ES-I3 (cell line): ENCODE data around the gene UMOD.
"Not testable (repeated sequence)": the region's sequence is repeated elsewhere in the genome, so short reads cannot be mapped to it uniquely, and the experiment has no call there.

Source experiments
- H3K36me3 ChIP-seq: 2 replicates; pipeline ENCODE4 v1.6.1; 2013; ENCODE audit warnings: mild to moderate bottlenecking, low read length, control low read depth, moderate library complexity; ENCODE audit not compliant: insufficient read depth
- H3K4me1 ChIP-seq: 2 replicates; pipeline ENCODE4 v1.6.1; 2013; ENCODE audit warnings: mild to moderate bottlenecking, control low read depth, low read length; ENCODE audit not compliant: insufficient read depth
- H3K9ac ChIP-seq: 2 replicates; pipeline ENCODE4 v1.6.1; 2013; ENCODE audit warnings: low read depth, mild to moderate bottlenecking, low read length, moderate library complexity
- H3K9me3 ChIP-seq: 2 replicates; pipeline ENCODE4 v1.6.1; 2013; ENCODE audit warnings: mild to moderate bottlenecking, low read length, moderate library complexity; ENCODE audit not compliant: control insufficient read depth, insufficient read depth

The UMOD gene

DNA sequence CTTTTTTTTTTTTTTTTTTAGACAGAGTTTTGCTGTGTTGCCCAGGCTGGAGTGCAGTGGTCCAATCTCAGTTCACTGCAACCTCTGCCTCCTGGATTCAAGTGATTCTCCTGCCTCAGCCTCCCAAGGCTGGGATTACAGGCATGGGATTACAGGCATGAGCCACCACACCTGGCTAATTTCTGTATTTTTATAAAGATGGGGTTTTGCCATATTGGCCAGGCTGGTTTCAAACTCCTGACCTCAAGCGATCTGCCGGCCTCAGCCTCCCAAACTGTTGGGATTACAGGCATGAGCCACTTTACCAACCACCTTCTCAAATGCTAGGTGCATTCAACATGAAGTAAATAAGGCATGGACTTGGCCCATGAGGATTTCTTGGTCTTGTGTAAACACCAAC lies 31.5 kb downstream of the UMOD start:
- not testable (repeated sequence) for H3K4me1 ChIP-seq, H3K36me3 ChIP-seq, H3K9ac ChIP-seq, H3K9me3 ChIP-seq

DNA sequence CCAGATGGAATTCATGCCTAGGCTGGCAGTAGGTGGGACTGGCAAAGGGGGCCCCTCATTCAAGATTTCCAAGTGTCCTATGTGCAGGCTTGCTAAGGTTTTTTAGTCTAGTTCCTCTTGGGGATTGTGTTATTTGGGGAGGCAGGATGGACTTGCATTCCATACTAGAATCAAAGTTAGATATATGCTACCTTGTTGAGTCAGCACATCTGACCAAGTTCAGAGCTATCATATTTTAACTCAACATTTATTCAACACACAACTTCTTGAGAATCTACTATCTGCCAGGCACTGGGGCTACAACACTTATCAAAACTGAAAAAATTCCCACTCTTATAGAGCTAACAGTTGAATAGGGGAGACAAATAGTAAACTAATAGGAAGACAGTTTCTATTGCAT lies 31.9 kb downstream of the UMOD start:
- no peaks in the 10 kb centered on the region for H3K9me3 ChIP-seq
- no peaks in the 10 kb centered on the region for H3K4me1 ChIP-seq
- H3K9ac ChIP-seq, result no peak overlapping the region
- no peaks in the 10 kb centered on the region for H3K36me3 ChIP-seq

DNA sequence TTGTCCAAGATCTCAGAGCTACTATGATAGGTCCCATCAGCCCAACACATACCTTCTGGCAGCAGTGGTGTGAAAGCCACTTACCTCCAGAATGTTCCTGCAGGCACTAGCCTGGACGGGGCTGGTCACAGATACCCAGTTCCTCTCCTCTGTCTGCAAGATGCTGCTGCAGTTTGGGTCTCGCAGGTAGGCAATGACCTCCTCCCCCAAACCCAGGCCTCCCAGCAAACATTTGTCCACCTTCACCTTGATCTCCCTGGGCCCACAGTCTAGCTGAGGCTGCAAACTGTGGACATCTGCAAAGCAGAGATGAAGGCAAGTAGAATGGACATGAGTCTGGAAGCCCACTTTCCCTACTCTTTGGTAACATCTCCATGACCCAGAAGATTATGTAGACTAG lies 32.3 kb downstream of the UMOD start:
- no peaks in the 10 kb centered on the region for H3K9me3 ChIP-seq
- H3K36me3 ChIP-seq, result no peaks in the 10 kb centered on the region
- no peak overlapping the region for H3K9ac ChIP-seq
- H3K4me1 ChIP-seq, result no peaks in the 10 kb centered on the region

DNA sequence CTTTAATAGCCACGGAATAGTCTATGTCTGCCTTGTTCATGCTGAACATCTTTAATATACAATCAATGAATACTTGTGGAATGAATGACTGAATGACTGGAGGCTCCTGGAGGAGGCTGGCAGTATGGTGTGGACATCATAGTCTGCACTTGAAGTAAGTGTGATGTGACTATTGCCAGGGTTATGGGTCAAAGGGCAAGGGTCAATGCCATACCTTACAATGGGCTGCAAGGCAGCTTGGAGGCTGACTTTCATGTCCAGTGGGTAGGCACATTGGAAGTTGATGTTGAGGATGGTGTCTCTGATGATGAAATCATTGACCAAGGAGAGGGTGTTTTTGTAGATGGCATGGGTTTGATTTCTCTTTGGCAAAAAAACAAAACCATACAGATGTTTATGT lies 33.1 kb downstream of the UMOD start:
- Histone ChIP-seq H3K36me3 (no peaks in the 10 kb centered on the region), H3K9ac (no peak overlapping the region), H3K9me3 (no peaks in the 10 kb centered on the region), H3K4me1 (no peaks in the 10 kb centered on the region)

DNA sequence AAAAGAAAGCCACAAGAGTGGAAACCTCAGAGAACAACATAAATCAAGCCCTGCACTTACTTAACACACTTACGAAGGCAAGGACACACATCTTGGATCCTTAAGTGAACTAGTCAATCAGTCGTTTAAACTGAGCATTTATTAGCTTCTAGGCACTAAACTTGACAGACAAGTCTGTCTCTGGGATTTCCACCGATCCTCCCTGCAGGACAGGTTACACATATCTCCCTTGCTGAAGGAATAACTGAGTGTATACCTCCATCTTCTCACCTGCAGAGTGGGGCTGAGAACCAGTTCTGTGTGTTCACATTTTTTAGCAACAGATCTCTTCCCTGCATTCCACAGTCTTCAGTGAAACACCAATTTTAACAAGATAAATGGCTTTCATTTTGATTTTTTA lies 34.1 kb downstream of the UMOD start:
- Histone ChIP-seq H3K9me3 (no peaks in the 10 kb centered on the region), H3K9ac (no peak overlapping the region), H3K4me1 (no peaks in the 10 kb centered on the region), H3K36me3 (no peaks in the 10 kb centered on the region)

DNA sequence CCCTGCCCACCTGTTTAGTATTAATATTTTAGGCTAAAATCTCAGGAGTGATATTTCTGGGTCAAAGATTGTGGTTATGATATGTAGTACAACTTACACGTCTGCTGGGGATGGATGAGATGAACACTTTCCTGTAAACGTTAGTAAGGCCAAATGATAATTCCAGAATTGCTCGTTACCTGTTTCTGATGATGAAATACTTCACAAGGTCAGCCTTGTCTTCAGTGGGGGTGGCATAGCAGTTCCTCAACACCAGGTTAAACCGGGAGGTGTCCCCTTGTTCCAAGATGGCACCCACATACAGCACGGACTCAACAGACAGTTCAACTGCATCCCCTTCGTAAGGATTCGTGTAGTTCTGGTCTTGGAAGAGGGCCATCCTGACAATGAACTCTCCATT lies 34.5 kb downstream of the UMOD start:
- H3K36me3 ChIP-seq, result no peaks in the 10 kb centered on the region
- no peaks in the 10 kb centered on the region for H3K4me1 ChIP-seq
- H3K9ac ChIP-seq, result no peak overlapping the region
- no peaks in the 10 kb centered on the region for H3K9me3 ChIP-seq

DNA sequence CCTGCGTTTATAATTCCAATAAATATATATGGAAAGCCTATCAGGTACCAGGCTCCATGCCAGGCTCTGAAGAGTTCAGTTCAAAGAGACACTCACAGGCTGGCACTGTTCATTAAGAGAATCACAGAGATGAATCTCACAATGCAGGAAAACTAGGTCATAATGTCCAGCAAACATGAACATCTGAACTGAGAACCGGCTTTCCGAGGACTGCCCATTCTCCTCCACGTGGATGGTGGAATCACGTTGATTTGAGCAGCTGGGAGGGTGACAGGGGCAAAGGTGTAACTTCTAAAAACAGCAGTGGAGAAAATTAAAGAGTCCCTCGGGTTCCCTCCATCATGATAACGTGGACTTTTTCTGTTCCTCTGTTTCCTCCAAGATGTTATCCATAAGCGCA lies 35.4 kb downstream of the UMOD start:
- Histone ChIP-seq H3K9me3 (no peaks in the 10 kb centered on the region), H3K36me3 (no peaks in the 10 kb centered on the region), H3K9ac (no peak overlapping the region), H3K4me1 (no peaks in the 10 kb centered on the region)

DNA sequence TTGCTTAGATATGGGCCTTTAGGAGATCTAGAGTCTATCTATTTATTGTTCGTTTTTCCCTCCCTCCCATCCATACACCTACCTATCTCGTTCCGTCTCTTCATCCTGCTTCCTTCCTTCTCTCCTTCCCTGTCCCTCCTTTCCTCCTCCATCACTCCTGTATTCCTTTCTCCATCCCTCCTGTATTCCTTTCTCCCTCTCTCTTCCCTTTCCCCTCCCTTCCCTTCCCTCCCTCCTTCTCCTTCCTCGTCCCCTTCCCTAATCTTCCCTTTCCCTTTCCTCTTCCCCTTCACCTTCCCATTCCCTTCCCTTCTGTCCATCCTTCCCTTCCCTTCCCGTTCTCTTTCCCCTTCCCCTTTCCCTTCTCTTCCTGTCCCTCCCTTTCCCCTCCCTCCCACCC lies 35.8 kb downstream of the UMOD start:
- H3K9ac ChIP-seq, result no peak overlapping the region

DNA sequence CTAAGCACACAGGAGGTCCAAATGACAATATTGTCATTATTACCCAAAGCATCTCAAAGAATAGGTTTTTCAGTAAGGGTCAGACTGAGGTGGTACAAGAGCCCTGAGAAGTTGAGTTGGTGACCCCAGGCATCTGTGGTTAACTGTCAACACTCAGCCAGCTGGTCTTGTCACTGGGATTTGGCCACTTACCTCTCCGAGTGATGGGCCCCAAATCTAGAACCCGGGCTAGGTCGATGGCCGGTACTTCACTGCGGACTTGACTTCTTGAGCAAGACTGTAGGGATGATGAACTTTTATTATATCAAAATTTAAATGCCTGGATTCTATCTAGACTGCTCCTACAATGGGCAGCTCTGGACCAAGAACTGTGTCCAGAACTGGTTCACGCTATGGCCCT lies 36.8 kb downstream of the UMOD start:
- no peaks in the 10 kb centered on the region for H3K9me3 ChIP-seq
- no peaks in the 10 kb centered on the region for H3K4me1 ChIP-seq
- H3K9ac ChIP-seq, result no peak overlapping the region
- H3K36me3 ChIP-seq, result no peaks in the 10 kb centered on the region

More for the DNA sequence above, 35.8 kb downstream of the UMOD start:
- Histone ChIP-seq H3K36me3 (no peaks in the 10 kb centered on the region), H3K9me3 (no peaks in the 10 kb centered on the region), H3K4me1 (no peaks in the 10 kb centered on the region)

DNA sequence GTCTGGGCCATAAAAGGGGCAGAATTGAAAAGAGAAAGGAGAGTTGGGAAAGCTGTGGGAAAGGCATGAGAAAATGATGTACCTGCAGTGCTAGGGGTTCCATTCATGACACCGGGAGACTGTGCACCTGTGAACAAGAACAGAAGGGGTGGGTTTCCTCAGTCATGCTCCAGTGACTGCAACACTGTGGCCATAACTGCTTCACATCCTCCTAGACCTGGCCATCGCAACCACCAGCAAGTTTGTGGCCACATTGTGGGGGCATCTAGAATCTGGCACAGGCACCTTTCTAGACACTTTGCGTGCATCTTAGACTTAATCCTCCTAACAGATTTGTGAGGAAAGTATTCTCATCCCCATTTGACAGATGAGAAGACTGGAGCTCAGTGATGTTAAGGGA lies 37.9 kb downstream of the UMOD start:
- Histone ChIP-seq H3K36me3 (no peaks in the 10 kb centered on the region), H3K9me3 (no peaks in the 10 kb centered on the region), H3K9ac (no peak overlapping the region), H3K4me1 (no peaks in the 10 kb centered on the region)

DNA sequence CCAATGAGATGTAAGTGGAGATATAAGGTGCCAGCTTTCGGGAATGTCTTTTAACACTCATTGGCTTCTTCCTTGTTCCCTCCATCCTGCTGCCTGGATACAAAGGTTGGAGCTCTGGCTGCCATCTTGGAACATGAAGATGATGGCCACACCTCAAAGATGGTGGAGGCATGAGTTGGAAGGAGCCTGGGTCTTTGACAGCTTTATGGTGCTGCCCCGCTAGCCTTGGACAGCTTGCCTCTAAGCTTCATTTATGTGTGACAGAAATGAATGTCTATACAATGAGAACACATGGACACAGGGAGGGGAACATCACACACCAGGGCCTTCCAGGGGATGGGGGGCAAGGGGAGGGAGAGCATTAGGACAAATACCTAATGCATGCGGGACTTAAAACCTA lies 38.8 kb downstream of the UMOD start:
- H3K9ac ChIP-seq, result no peak overlapping the region
- H3K9me3 ChIP-seq, result no peaks in the 10 kb centered on the region
- no peaks in the 10 kb centered on the region for H3K4me1 ChIP-seq
- no peaks in the 10 kb centered on the region for H3K36me3 ChIP-seq

DNA sequence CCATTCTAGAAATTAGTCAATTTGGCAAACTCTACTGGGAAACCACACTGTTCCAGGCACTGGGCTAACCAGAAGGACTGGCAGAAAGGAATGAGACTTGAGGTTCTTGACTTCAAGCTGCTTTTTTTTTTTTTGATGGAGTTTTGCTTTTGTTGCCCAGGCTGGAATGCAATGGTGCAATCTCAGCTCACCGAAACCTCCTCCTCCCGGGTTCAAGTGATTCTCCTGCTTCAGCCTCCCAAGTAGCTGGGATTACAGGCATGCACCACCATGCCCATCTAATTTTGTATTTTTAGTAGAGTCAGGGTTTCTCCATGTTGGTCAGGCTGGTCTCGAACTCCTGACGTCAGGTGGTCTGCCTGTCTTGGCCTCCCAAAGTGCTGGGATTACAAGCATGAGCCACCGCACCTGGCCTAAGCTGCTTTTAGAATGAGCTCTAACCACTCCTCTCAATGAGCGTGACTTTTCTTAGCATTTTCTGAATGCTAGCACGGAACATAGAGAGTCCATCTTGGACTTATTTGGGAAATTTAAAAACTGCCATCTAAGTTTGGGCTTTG lies 39.9 kb downstream of the UMOD start:
- not testable (repeated sequence) for H3K36me3 ChIP-seq, H3K4me1 ChIP-seq, H3K9ac ChIP-seq, H3K9me3 ChIP-seq

DNA sequence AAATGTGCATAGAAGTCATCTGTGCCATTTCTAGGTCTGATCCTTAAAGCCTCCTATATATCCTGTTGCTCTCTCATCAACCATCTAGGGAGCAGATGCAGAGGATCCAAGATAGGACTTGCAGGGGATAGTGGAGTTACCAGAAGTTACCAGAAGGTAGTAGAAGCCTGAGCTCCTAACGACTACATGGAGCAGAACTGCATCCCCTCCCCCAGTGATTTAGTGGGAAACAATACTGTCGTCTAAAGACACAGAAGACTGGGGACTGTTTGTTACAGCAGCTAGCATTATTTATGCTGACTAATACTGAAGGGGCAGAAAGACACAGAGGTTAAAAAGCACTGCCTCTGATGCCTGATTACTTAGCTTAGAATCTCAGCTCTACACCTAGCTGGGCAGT lies 41.0 kb downstream of the UMOD start:
- Histone ChIP-seq H3K36me3 (no peaks in the 10 kb centered on the region), H3K9me3 (no peaks in the 10 kb centered on the region), H3K9ac (no peak overlapping the region), H3K4me1 (no peaks in the 10 kb centered on the region)

DNA sequence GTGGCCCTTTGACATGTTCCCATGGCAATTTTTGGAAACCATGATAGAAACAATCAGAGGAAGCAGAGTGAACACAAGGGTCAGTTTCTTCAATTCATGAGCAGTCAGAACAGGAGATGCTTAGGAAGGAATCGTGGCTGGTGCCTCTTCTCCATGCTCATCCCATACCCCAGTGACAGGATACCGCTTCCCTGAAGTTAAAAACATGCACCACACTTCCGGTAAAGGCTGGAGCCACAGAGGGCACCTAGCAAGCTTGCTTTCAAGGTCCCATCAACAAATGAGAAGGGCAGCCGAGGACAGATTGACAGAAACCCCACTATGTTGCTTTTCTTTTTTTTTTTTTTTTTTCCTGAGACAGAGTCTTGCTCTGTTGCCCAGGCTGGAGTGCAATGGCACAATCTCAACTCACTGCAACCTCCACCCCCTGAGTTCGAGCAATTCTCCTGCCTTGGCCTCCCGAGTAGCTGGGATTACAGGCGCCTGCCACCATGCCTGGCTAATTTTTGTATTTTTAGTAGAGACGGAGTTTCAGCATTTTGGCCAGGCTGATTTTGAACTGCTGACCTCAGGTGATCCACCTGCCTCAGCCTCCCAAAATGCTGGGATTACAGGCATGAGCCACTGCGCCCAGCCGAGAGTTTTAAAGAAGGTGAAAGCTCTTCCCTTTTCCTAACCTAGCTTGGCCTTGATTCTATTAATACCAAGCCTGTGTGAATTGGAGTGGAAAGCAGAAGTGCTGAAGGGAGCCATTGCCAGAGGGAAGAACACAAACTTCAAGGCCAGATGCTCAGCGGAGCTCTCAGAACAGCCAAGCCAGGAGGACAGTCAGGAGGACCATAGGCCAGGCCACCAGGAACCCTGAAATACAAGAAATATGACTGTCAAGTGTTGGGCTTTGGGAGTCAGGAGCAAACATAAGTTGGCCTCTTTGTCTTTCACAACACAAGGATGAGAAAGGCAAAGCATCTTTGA lies 41.8 kb downstream of the UMOD start:
- no peaks in the 10 kb centered on the region for H3K9me3 ChIP-seq
- H3K36me3 ChIP-seq, result no peaks in the 10 kb centered on the region
- no peak overlapping the region for H3K9ac ChIP-seq
- H3K4me1 ChIP-seq, result no peaks in the 10 kb centered on the region

DNA sequence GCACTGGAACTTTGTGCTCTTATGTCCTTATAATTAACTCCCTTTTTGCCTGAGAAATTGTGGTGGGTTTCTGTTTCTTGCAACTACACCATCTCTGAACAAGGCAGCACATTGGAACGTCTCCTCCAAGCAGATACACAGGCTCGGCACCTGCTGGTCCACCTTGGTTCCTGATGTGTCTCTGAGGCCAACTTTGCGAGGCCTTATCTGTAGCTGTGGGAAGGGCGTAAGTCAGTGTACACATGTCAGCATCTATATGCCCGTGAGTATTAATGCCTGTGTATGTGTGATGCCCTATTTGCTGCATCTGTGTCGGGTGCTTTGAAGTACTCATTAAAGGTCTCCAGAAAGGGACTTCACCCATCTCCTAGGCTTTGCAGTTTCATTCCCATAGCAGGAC lies 42.7 kb downstream of the UMOD start:
- H3K9ac ChIP-seq, result no peak overlapping the region
- H3K9me3 ChIP-seq, result no peaks in the 10 kb centered on the region
- H3K36me3 ChIP-seq, result no peaks in the 10 kb centered on the region
- H3K4me1 ChIP-seq, result no peaks in the 10 kb centered on the region
